Gastroesophageal sphincter (tissue), 4 donors: ENCODE results near the gene MYO1B. TPM values are rescaled to one million over a fixed set of nuclear protein-coding genes. Genes with fewer than 3 reads are reported as not detected.
A peak's percentile ranks its signal among the peaks of the same experiment; 100 is the strongest.

Experiments
- ATAC-seq: fragments of 150-250 bp; one replicate; pipeline ENCODE4 v1.9.1; 2016; ENCODE audit warnings: mild to moderate bottlenecking, moderate library complexity
- H3K27ac ChIP-seq, 4 donors: fragments of 200-600 bp; sonication (generic) in 3 of 4; 1 replicate in 3 of 4; 2 replicates in 1 of 4; pipeline ENCODE4 v1.5.1; 2016 to 2019
- H3K27me3 ChIP-seq: fragments of 200-600 bp; sonication (generic); one replicate; pipeline ENCODE4 v1.5.1; 2019
- H3K36me3 ChIP-seq, 2 donors: fragments of 200-600 bp; sonication (generic); one replicate each; pipeline ENCODE4 v1.5.1; 2019; ENCODE audit warnings: control low read depth in 1 of 2
- H3K4me1 ChIP-seq, 3 donors: fragments of 200-600 bp; sonication (generic); 1 replicate in 2 of 3; 2 replicates in 1 of 3; pipeline ENCODE4 v1.5.1; 2016 to 2019; ENCODE audit warnings: control low read depth in 2 of 3
- H3K4me3 ChIP-seq, 2 donors: fragments of 200-600 bp; sonication (generic); one replicate each; pipeline ENCODE4 v1.5.1; 2019; ENCODE audit warnings: mild to moderate bottlenecking in 1 of 2, moderate library complexity in 1 of 2
- H3K9me3 ChIP-seq, 3 donors: fragments of 200-600 bp; sonication (generic); one replicate each; pipeline ENCODE4 v1.5.1; 2017 to 2019; ENCODE audit warnings: control low read depth in 2 of 3
- EP300 ChIP-seq: sonication (generic); formaldehyde crosslinking; IDR thresholded peaks from one replicate; pipeline ENCODE4 v1.6.1; 2017; ENCODE audit warnings: antibody characterized with exemption, mild to moderate bottlenecking
- POLR2A ChIP-seq, 2 donors: fragments of 450-650 bp; IDR thresholded peaks; one replicate each; pipeline ENCODE4 v1.6.1; 2017; ENCODE audit warnings: antibody characterized with exemption in 2 of 2, mild to moderate bottlenecking in 2 of 2, moderate library complexity in 1 of 2
- POLR2AphosphoS5 ChIP-seq: sonication (generic); formaldehyde crosslinking; IDR thresholded peaks from one replicate; pipeline ENCODE4 v1.6.1; 2017; ENCODE audit warnings: antibody characterized with exemption
- WGBS, 2 donors: methylation state at CpG; one replicate each; pipeline ENCODE4 v1.1.5; 2018; ENCODE audit warnings: low coverage in 1 of 2; 5-methylcytosine and 5-hydroxymethylcytosine counted together
- total RNA-seq, 4 donors: library from RNA; depleted of rRNA; stranded (reverse); fragments of >200 nt; gene quantifications; one replicate each; pipeline ENCODE4 v1.1.0, GENCODE V29; 2016
- TF ChIP-seq, protein P1 (sequence below), 4 experiments: fragments of 200-600 bp in 2 of 4; fragments of 450-650 bp in 2 of 4; sonication (generic) in 1 of 4; IDR thresholded peaks; one replicate each; pipeline ENCODE4 v1.5.1; 2017 to 2019; ENCODE audit warnings: antibody characterized with exemption in 4 of 4, mild to moderate bottlenecking in 2 of 4, moderate library complexity in 2 of 4

MYO1B gene
- total RNA-seq, 4 donors from 2014 or later = 17.3 to 45.0 (median 21.0) TPM

DNA sequence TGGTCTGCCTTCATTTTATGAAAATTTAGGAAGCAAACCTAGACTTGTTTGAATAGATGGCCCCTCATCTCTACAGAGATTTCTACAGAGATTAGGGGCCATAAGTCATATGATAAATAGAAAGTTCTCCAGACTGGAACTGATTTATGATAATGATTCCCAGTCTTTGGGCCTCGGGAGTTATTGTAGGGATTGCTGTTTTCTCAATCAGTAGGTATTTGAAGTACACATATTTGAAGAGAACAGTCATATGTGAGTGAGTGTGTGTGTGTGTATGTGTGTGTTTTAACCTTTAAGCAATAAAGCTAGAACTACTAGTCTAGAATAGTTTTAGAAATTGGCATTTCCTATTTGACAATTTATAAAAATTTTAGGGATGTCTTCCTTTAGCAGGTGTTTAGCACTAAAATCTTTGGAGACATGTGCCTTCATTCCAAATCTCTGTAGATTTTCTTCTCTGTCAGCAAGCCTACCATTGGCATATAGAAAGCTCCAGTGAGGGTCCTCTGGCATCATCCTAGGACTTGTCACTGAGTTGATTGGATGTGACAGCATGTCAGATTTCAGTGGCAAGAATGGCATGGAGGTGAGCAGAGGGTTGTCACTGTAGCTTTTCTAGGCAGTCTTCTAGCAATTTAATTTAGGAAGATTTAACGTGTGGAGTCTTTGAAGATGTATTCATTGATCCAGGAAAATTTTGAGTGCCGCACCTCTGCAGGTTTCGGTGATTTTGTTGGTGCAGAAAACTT is 71.2 kb downstream of the MYO1B start:
- no peaks in the 10 kb centered on the region for H3K9me3 ChIP-seq
- TF ChIP-seq EP300 (no peak), POLR2A (IDR thresholded peaks at IDR 0.05) (no peak), POLR2AphosphoS5 (no peak)
- TF ChIP-seq, protein P1, sequence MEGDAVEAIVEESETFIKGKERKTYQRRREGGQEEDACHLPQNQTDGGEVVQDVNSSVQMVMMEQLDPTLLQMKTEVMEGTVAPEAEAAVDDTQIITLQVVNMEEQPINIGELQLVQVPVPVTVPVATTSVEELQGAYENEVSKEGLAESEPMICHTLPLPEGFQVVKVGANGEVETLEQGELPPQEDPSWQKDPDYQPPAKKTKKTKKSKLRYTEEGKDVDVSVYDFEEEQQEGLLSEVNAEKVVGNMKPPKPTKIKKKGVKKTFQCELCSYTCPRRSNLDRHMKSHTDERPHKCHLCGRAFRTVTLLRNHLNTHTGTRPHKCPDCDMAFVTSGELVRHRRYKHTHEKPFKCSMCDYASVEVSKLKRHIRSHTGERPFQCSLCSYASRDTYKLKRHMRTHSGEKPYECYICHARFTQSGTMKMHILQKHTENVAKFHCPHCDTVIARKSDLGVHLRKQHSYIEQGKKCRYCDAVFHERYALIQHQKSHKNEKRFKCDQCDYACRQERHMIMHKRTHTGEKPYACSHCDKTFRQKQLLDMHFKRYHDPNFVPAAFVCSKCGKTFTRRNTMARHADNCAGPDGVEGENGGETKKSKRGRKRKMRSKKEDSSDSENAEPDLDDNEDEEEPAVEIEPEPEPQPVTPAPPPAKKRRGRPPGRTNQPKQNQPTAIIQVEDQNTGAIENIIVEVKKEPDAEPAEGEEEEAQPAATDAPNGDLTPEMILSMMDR (IDR thresholded peaks at IDR 0.05) = no peak
- no peaks in the 10 kb centered on the region for H3K36me3 ChIP-seq
- ATAC-seq = no peak
- 76 to 89% methylated on average over 1 to 4 of the region's 4 CpGs for WGBS, 2 donors
- H3K27ac ChIP-seq = no peak overlapping the region
- no peaks in the 10 kb centered on the region for H3K27me3 ChIP-seq
- no peak overlapping the region for H3K4me3 ChIP-seq
- peaks cover 0 to 27% (median 13%) of the 10 kb centered on the region in 3 donors for H3K4me1 ChIP-seq

DNA sequence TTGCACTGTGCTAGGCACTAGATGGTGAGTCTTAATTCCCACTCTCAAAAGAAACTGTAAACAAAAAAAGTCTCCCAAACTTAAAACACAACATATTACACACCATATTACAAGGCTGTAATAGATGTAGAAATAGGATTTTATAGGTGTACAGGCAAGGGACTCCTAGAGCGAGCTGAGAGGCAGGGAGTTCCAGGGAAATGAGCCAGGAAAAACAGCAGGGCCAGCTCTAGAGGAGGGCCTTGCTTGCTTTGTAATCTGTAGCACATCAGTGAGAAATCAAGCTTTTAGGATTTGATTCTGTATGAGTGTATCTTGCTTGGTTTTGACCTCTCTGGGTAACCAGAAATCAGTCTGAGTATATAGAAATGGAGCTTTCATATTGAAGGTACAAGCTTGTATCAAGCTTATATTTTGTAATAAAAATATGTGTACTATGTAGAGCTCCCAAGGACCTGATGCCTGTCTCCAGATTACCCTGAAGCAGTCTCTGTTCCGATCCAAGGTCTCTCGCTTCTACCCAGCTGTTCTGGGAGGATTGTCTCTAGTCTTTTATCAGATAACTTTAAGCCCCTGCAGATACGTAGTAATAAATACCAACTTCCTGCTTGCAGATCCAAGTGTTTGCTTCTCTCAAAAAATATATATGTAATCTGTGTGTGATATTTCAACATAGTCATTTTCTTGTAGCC is 73.0 kb downstream of the MYO1B start:
- peaks cover 0 to 42% (median 17%) of the 10 kb centered on the region in 3 donors for H3K4me1 ChIP-seq
- peak overlapping the region in 2 of 4 donors; percentile 11 to 38 for H3K27ac ChIP-seq
- no peak for TF ChIP-seq EP300
- TF ChIP-seq, protein P1 (IDR thresholded peaks at IDR 0.05) = no peak
- TF ChIP-seq POLR2AphosphoS5 = no peak
- TF ChIP-seq POLR2A (IDR thresholded peaks at IDR 0.05) = no peak
- 48 to 54% methylated on average over 4 of the region's 4 CpGs for WGBS, 2 donors
- peak; percentile 58 for ATAC-seq
- no peaks in the 10 kb centered on the region for H3K36me3 ChIP-seq
- no peaks in the 10 kb centered on the region for H3K27me3 ChIP-seq
- H3K4me3 ChIP-seq = no peak overlapping the region
- no peaks in the 10 kb centered on the region for H3K9me3 ChIP-seq

DNA sequence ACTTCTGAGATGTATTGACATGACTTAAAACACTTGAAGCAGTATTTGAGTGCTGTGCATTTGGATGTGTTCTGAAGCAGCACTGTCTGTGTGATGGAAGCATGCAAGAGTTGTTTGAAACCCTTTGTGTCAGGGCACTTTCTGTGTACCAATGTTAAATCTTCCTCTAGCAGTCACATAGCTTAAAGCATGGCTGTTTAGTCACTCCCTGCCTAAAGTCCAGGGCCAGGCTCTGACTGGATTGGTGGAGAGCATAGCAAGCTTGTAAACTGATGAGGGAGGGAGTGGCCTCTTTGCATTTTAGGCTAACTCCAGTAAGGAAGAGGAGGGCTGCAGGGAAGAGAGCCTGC is 73.5 kb downstream of the MYO1B start:
- no peak overlapping the region for H3K4me3 ChIP-seq
- H3K4me1 ChIP-seq = peaks cover 0 to 42% (median 17%) of the 10 kb centered on the region in 3 donors
- no peaks in the 10 kb centered on the region for H3K9me3 ChIP-seq
- no peaks in the 10 kb centered on the region for H3K36me3 ChIP-seq
- ATAC-seq = no peak
- no peaks in the 10 kb centered on the region for H3K27me3 ChIP-seq
- H3K27ac ChIP-seq = peak overlapping the region in 1 of 4 donors; percentile 38
- TF ChIP-seq POLR2A (IDR thresholded peaks at IDR 0.05) = no peak
- no peak for TF ChIP-seq POLR2AphosphoS5
- TF ChIP-seq, protein P1 (IDR thresholded peaks at IDR 0.05) = no peak
- TF ChIP-seq EP300 = no peak

DNA sequence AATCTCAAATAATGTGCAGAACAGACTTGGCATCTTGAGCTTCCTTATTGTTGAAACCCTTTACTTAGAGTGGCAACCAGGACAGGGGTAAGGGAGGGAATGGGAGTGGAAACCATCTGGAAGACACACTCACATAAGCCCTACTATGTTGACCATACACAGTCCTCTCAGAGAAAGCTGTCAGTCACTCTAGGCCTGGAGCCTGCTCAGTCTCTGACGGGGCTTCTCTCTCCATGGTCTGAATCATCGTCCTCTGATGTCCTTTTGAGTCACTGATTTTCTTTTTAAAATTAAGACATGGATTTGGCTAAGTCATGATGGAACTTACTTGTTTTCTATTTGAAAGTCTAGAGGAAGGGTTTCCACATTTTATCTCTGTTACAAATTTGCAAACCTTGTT is 74.0 kb downstream of the MYO1B start:
- H3K27me3 ChIP-seq = no peaks in the 10 kb centered on the region
- no peak for ATAC-seq
- H3K4me3 ChIP-seq = no peak overlapping the region
- no peaks in the 10 kb centered on the region for H3K36me3 ChIP-seq
- peaks cover 0 to 42% (median 17%) of the 10 kb centered on the region in 3 donors for H3K4me1 ChIP-seq
- peak overlapping the region in 1 of 4 donors; percentile 38 for H3K27ac ChIP-seq
- H3K9me3 ChIP-seq = no peaks in the 10 kb centered on the region
- no peak for TF ChIP-seq POLR2A (IDR thresholded peaks at IDR 0.05)
- TF ChIP-seq, protein P1 (IDR thresholded peaks at IDR 0.05) = no peak
- TF ChIP-seq POLR2AphosphoS5 = no peak
- TF ChIP-seq EP300 = no peak
- WGBS, 2 donors = 24 to 50% methylated on average over 1 to 2 of the region's 2 CpGs
